Fibroblast of mammary gland (primary cell): ENCODE results near the gene MED13L.

Source experiments
- DNase-seq: peaks from one replicate; pipeline ENCODE4 v3.0.0-alpha.2; 2010; ENCODE audit warnings: low read depth
- H3K4me3 ChIP-seq: 2 replicates; pipeline ENCODE4 v1.5.1; 2011; ENCODE audit warnings: low read depth, mild to moderate bottlenecking, low read length, moderate library complexity; ENCODE audit not compliant: control insufficient read depth
- TF ChIP-seq, protein P1 (sequence below): conservative IDR thresholded peaks from 2 replicates; pipeline ENCODE4 v1.5.1; 2011; ENCODE audit warnings: low read depth, low read length, inconsistent platforms; ENCODE audit not compliant: control insufficient read depth, insufficient read depth

The MED13L gene

DNA sequence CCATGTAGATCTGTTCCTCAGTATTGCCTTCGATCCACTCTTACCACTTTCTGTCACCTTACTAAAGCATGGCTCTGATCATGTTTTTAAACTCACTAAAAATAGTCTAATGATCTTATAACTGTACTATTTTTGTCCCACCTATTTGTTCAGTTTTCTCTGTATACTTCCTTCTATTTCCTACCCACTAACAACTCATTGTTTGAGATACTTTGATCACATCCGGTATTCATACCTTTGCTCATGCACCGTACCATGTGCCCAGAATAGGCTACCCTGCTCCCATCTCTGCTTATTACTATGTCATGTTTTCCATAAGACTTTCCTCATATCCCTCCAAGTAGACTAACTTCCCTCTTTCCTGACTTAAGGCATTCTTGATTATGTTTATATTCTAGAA is 128.6 kb downstream of the MED13L start:
- H3K4me3 ChIP-seq, result no peak overlapping the region
- no peak for DNase-seq
- TF ChIP-seq, protein P1, sequence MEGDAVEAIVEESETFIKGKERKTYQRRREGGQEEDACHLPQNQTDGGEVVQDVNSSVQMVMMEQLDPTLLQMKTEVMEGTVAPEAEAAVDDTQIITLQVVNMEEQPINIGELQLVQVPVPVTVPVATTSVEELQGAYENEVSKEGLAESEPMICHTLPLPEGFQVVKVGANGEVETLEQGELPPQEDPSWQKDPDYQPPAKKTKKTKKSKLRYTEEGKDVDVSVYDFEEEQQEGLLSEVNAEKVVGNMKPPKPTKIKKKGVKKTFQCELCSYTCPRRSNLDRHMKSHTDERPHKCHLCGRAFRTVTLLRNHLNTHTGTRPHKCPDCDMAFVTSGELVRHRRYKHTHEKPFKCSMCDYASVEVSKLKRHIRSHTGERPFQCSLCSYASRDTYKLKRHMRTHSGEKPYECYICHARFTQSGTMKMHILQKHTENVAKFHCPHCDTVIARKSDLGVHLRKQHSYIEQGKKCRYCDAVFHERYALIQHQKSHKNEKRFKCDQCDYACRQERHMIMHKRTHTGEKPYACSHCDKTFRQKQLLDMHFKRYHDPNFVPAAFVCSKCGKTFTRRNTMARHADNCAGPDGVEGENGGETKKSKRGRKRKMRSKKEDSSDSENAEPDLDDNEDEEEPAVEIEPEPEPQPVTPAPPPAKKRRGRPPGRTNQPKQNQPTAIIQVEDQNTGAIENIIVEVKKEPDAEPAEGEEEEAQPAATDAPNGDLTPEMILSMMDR, result no peak

DNA sequence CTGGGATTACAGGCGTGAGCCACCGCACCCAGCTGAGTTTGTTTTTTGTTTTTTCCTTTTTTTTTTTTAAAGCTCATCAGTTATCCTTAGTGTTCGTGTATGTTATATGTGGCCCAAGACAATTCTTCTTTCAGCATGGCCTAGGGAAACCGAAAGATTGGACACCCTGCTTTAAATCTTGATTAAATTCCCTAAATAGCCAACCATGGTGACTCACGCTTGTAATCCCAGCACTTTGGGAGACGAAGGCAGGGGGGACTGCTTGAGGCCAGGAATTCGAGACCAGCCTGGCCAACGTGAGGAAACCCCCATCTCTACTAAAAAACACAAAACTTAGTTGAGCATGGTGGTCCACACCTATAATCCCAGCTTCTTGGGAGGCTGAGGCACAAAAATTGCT is 131.1 kb downstream of the MED13L start:
- TF ChIP-seq, protein P1, result no peak
- no peak overlapping the region for H3K4me3 ChIP-seq
- no peak for DNase-seq

DNA sequence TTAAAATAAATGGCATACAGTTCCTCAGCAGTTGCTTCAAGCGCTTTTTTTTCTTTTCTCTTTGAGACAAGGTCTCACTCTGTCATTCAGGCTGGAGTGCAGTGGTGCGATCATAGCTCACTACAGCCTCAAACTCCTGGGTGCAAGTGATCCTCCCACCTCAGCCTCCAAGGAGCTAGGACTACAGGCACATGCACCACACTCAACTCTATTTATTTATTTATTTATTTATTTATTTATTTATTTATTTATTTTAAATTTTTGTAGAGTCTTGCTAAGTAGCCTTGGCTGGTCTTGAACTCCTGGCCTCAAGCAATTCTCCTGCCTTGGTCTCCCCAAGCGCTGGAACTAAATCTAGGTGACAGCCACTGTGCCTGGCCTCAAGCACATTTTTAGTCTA is 132.0 kb downstream of the MED13L start:
- TF ChIP-seq, protein P1, result no peak
- DNase-seq, result no peak
- no peak overlapping the region for H3K4me3 ChIP-seq

DNA sequence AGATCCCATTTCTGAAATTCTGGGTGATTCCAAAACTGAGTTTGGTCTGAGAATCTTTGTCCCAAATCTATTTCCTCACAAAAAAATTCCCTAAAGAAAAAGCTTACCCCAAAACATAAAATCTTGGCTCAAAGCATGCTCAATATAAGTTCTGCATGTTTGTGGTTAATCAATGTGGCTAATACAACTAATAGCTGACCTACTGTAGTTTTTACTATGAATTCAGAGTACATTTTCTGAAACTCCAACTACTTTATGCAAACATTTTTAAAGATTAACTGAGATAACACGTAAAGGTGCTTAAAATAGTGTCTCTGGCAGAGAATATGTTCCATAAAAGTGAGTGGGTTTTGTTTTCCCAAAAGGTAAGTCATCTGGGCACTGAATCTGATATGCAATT is 133.1 kb downstream of the MED13L start:
- DNase-seq, result no peak
- H3K4me3 ChIP-seq, result no peak overlapping the region
- TF ChIP-seq, protein P1, result no peak

DNA sequence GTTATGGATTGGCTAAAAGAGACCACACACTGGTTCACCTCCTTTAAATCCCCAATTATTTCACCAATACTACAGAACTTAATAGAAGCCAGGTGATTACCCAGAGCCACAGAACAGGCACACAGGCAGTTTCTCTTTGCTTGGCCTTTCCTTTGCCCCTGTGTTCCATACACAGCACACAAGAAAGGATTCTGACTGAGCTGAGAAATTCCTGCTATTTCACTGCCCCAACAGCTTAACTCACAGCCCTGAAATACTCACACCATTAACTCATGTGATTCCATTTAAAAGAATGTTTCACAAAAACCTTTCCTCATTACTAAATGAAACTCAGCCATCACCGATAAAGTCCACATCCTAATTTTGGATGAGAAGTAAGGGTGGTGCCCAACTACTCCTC is 133.6 kb downstream of the MED13L start:
- DNase-seq, result peak; percentile 62
- no peak overlapping the region for H3K4me3 ChIP-seq
- TF ChIP-seq, protein P1, result no peak

DNA sequence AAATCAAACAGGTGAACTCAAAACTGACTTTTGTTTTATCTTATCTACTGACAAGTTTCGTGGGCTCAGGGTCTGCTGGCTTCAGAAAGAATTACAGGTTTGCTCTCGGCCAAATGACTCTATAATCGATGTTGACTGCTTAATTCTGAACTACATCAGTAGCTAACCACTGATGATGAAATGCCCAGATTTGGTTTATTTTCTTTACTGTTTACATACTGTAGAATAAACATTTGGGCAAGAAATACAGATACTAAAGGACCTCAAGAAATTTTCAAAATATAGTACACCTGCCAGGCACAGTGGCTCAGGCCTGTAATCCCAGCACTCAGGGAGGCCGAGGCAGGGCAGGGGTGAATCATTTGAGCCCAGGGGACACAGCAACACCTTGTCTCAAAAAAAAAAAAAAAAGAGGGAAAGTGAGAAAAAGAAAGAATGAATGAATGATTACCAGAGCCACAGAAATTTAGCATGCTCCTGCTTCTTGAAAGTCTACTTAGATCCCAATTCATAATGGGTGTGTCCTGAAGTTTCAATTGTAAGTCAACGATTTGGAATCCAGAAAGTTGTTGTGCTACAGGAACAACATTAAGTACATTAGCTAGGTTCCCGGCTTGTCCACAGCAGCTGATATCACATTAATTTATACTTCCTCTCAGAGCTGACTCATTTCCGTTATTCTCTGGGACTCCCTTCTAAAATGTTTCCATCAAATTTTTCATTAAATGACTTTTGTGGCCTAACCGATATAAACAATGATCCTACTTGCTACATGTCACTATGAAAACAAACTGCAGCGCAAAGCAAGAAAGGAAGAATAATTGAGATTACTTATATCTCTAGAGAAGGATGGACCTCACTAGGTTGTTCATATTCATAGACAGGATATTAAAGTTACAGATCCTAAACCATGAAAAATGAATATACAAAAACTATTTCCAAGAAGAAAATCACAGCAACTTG is 134.3 kb downstream of the MED13L start:
- TF ChIP-seq, protein P1, result no peak
- peak overlapping the region; percentile 5 for H3K4me3 ChIP-seq
- peak; percentile 88 for DNase-seq
